Body of pancreas (tissue), 4 donors: ENCODE data around the gene ACTA2.

Experiments
- CTCF ChIP-seq, 7 experiments: fragments of 450-650 bp in 4 of 7; fragments of 200-600 bp in 3 of 7; sonication (generic) in 3 of 7; IDR thresholded peaks; one replicate each; pipeline ENCODE4 v1.5.1; 2016 to 2019; ENCODE audit warnings: antibody characterized with exemption in 7 of 7
- POLR2A ChIP-seq, 3 donors: fragments of 450-650 bp; IDR thresholded peaks; one replicate each; pipeline ENCODE4 v1.6.1; 2016; ENCODE audit warnings: antibody characterized with exemption in 3 of 3, mild to moderate bottlenecking in 2 of 3

- no peak for TF ChIP-seq CTCF (IDR thresholded peaks at IDR 0.05)
- TF ChIP-seq POLR2A (IDR thresholded peaks at IDR 0.05) = no peak
These were observed 57.3 kb downstream of the ACTA2 start for GRCh38 chr10:88895250-88895649.
